ENCODE results near the gene CYB5R4. TPM values are rescaled to one million over a fixed set of nuclear protein-coding genes. Genes with fewer than 3 reads are reported as not detected.

Gene CYB5R4
- total and polyA plus RNA-seq, 10 of the 15 experiments (the other 5 are each of a cell fraction or from before 2014, with no cell fraction given): 13.4 to 61.1 (median 27.5) TPM

DNA sequence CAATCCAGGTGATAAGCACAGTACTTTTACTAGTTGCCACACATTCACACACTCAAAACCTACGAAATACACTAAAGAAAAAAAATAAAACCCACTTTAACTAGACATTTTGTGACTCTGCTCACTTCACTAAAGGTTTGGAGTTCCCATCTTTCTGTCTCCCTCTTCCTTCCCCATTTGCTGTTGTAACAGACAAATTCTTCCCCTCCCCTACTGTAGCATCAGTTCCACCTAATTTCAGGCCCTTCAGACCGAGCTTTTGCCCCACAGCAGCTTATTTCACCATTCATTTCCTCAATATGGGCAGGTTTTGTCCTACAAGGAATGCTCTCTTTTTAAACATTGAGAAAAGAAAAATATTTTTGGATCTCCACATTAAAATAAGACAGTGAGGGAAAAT, 142.7 kb downstream of the CYB5R4 start:
- no peak overlapping the region for H3K9ac ChIP-seq (ENCODE audit: control insufficient read depth, insufficient read depth, low read length)
- in situ Hi-C loops (cut with MboI): no loop called here
- no peaks in the 10 kb centered on the region; a peak in 1 of 4 replicates for H3K27me3 ChIP-seq (replicated peaks in 1 of 2; ENCODE audit: control insufficient read depth in 2 of 2, insufficient read depth in 2 of 2, low read length in 1 of 2)
- no peak overlapping the region for H2AFZ ChIP-seq (ENCODE audit: control insufficient read depth, low read depth, low read length)
- no peaks in the 10 kb centered on the region for H3K36me3 ChIP-seq (ENCODE audit: control insufficient read depth in 2 of 2, insufficient read depth in 2 of 2, low read length in 1 of 2)
- TF ChIP-seq ETV6 (conservative IDR thresholded peaks at IDR 0.05 in 1 of 2, IDR thresholded peaks at IDR 0.05 in 1 of 2; ENCODE audit: borderline replicate concordance in 1 of 2, low read depth in 1 of 2) (no peak), NFXL1 (IDR thresholded peaks at IDR 0.05; ENCODE audit: borderline replicate concordance) (no peak), IRF3 (IDR thresholded peaks at IDR 0.05) (no peak), ZNF274 (IDR thresholded peaks at IDR 0.05; ENCODE audit: insufficient read depth, insufficient read length) (no peak), SRF (IDR thresholded peaks at IDR 0.05; ENCODE audit: low read depth in 2 of 2, low read length in 2 of 2) (no peak), RELA (IDR thresholded peaks at IDR 0.05; ENCODE audit: borderline replicate concordance, partially characterized antibody) (no peak), RCOR1 (conservative IDR thresholded peaks at IDR 0.05; ENCODE audit: low read depth, low read length) (no peak), MYB (IDR thresholded peaks at IDR 0.05; ENCODE audit: borderline replicate concordance, low read depth, low read length) (no peak), ZBED1 (IDR thresholded peaks at IDR 0.05; ENCODE audit: borderline replicate concordance) (no peak), CHD2 (IDR thresholded peaks at IDR 0.05; ENCODE audit: borderline replicate concordance, low read depth, low read length) (no peak), ATF7 (IDR thresholded peaks at IDR 0.05; ENCODE audit: low read depth) (no peak), ASH2L (IDR thresholded peaks at IDR 0.05; ENCODE audit: borderline replicate concordance, low read depth) (no peak), BCL11A (IDR thresholded peaks at IDR 0.05; ENCODE audit: low read depth, low read length) (no peak), HSF1 (IDR thresholded peaks at IDR 0.05; ENCODE audit: low read depth, low read length) (no peak)
- TF ChIP-seq, protein P1, sequence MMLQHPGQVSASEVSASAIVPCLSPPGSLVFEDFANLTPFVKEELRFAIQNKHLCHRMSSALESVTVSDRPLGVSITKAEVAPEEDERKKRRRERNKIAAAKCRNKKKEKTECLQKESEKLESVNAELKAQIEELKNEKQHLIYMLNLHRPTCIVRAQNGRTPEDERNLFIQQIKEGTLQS (IDR thresholded peaks at IDR 0.05; ENCODE audit: borderline replicate concordance, extremely low read depth, low read depth, low read length): no peak
- no peak overlapping the region for H3K4me3 ChIP-seq
- DNase-seq (ENCODE audit: low read depth, low spot score) (no peak), ATAC-seq (no peak), FAIRE-seq (no peak)
- BruUV-seq (replicated peaks): no TSS peak
- H3K4me1 ChIP-seq (ENCODE audit: control insufficient read depth, insufficient read depth, low read length): no peaks in the 10 kb centered on the region
- H4K20me1 ChIP-seq (ENCODE audit: control insufficient read depth, insufficient read depth): no peaks in the 10 kb centered on the region
- no peaks in the 10 kb centered on the region for H3K9me3 ChIP-seq (replicated peaks; ENCODE audit: control insufficient read depth, insufficient read depth, low read length)
- intact Hi-C loops (cut with micrococcal nuclease; ENCODE audit: unreplicated experiment): no loop called here
- ChIA-PET RAD21 (ENCODE audit: unreplicated experiment) (no interaction called here), CTCF (no interaction called here), POLR2A (no interaction called here), SMC1A (ENCODE audit: uncharacterized antibody, unreplicated experiment) (no interaction called here)
- no peak overlapping the region for H3K4me2 ChIP-seq (ENCODE audit: control insufficient read depth, insufficient read depth)
- H3K27ac ChIP-seq (ENCODE audit: control insufficient read depth, insufficient read depth): no peak overlapping the region
- no peaks in the 10 kb centered on the region for H3K79me2 ChIP-seq (ENCODE audit: control insufficient read depth, insufficient read depth, low read length)
- WGBS (ENCODE audit: insufficient coverage, insufficient replicate concordance, low lambda C conversion rate, missing lambda C conversion rate): 8% methylated on average over 2 of the region's 2 CpGs

Measured in GM12878 (cell line).